Vein endothelial cell (primary cell): ENCODE data around the gene TFR2. TPM values are rescaled to one million over a fixed set of nuclear protein-coding genes. Genes with fewer than 3 reads are reported as not detected.

Experiments used
- small RNA-seq: library from RNA; depleted of rRNA; stranded (forward); fragments of <200 nt; gene quantifications from one replicate; pipeline ENCODE3, GENCODE V24; 2012
- total RNA-seq: library from RNA; depleted of rRNA; stranded (reverse); fragments of >200 nt; gene quantifications from 2 replicates; pipeline ENCODE4 v1.2.3, GENCODE V29; 2012

TFR2 gene
- total RNA-seq = under 0.01 and 0.38 TPM in 2 replicates

GRCh38 chr7:100641463-100641859, at the start of gene TFR2:
Gene TFR2 (minus strand): TSS chr7:100641552. CDS start chr7:100641509, 43 bp downstream.

GRCh38 chr7:100673302-100673941, 32.1 kb upstream of the TFR2 start, which contains the start of gene GNB2:
Gene GNB2 (plus strand): TSS chr7:100673740. CDS start chr7:100676266, 2,526 bp downstream.

GRCh38 chr7:100655908-100656674, 14.7 kb upstream of the TFR2 start, which contains the start of gene ACTL6B:
Gene ACTL6B (minus strand): TSS chr7:100656448. CDS start chr7:100656354, 94 bp downstream.

GRCh38 chr7:100611983-100612729, 29.2 kb downstream of the TFR2 start, which contains the start of gene MOSPD3:
Gene MOSPD3 (plus strand): TSS chr7:100612540. CDS start chr7:100612792, 252 bp downstream.

GRCh38 chr7:100586266-100587025, 54.9 kb downstream of the TFR2 start, which contains the start of gene FBXO24:
Gene FBXO24 (plus strand): TSS chr7:100586328. CDS start chr7:100586626, 298 bp downstream.

GRCh38 chr7:100585511-100586265, 55.7 kb downstream of the TFR2 start, which contains the start of gene LRCH4:
Gene LRCH4 (minus strand): TSS chr7:100586129. CDS start chr7:100586100, 29 bp downstream.

GRCh38 chr7:100573691-100574361, 67.5 kb downstream of the TFR2 start, which contains the start of gene SAP25:
Gene SAP25 (minus strand): TSS chr7:100573900. CDS start chr7:100573742, 158 bp downstream.

Small RNA genes lying within 50 kb of the gene (small RNA-seq; reads per million reads assigned to genes)
- gene SAP25 = not detected

Other genes starting within 250 kb of the TFR2 start
- gene ZCWPW1, start 212.8 kb downstream of the TFR2 start, total RNA-seq = 0.29 and 0.98 TPM in 2 replicates
- gene MEPCE, start 211.7 kb downstream of the TFR2 start, total RNA-seq = 43.3 and 59.4 TPM in 2 replicates
- 10.6 and 21.9 TPM in 2 replicates for gene PPP1R35, start 205.1 kb downstream of the TFR2 start, total RNA-seq
- gene SPACDR, start 177.3 kb downstream of the TFR2 start, total RNA-seq = 0.33 and 0.48 TPM in 2 replicates
- gene TSC22D4, start 162.3 kb downstream of the TFR2 start, total RNA-seq = 45.5 and 51.3 TPM in 2 replicates
- 4.0 and 4.6 TPM in 2 replicates for gene NYAP1, start 157.6 kb downstream of the TFR2 start, total RNA-seq
- gene AGFG2, start 102.3 kb downstream of the TFR2 start, total RNA-seq = 49.3 and 52.9 TPM in 2 replicates
- gene SAP25, start 67.7 kb downstream of the TFR2 start, total RNA-seq = not detected in 2 replicates
- gene LRCH4, start 55.4 kb downstream of the TFR2 start, total RNA-seq = 21.2 and 24.6 TPM in 2 replicates
- gene FBXO24, start 55.2 kb downstream of the TFR2 start, total RNA-seq = 0.19 and 0.65 TPM in 2 replicates
- gene PCOLCE, start 39.2 kb downstream of the TFR2 start, total RNA-seq = 0.38 and 1.6 TPM in 2 replicates
- 12.0 and 14.4 TPM in 2 replicates for gene MOSPD3, start 29.0 kb downstream of the TFR2 start, total RNA-seq
- not detected in 2 replicates for gene ACTL6B, start 14.9 kb upstream of the TFR2 start, total RNA-seq
- gene GNB2, start 32.2 kb upstream of the TFR2 start, total RNA-seq = 122 and 150 TPM in 2 replicates
- gene GIGYF1, start 52.7 kb upstream of the TFR2 start, total RNA-seq = 22.8 and 26.1 TPM in 2 replicates
- 39.2 and 43.6 TPM in 2 replicates for gene POP7, start 64.6 kb upstream of the TFR2 start, total RNA-seq
- gene EPO, start 78.9 kb upstream of the TFR2 start, total RNA-seq = not detected in 2 replicates
- not detected in 2 replicates for gene ZAN, start 92.0 kb upstream of the TFR2 start, total RNA-seq
- gene EPHB4, start 186.0 kb upstream of the TFR2 start, total RNA-seq = 389 and 468 TPM in 2 replicates
- 36.6 and 43.1 TPM in 2 replicates for gene SLC12A9, start 211.2 kb upstream of the TFR2 start, total RNA-seq
- gene TRIP6, start 225.8 kb upstream of the TFR2 start, total RNA-seq = 92.8 and 104 TPM in 2 replicates
- gene SRRT, start 233.6 kb upstream of the TFR2 start, total RNA-seq = 47.6 and 59.8 TPM in 2 replicates
- 2.5 and 2.9 TPM in 2 replicates for gene UFSP1, start 248.2 kb upstream of the TFR2 start, total RNA-seq